AG04449 (cell line): ENCODE results near the gene OR13J1.
"Not testable (repeated sequence)": the region's sequence is repeated elsewhere in the genome, so short reads cannot be mapped to it uniquely, and the experiment has no call there.

Experiments used
- CTCF ChIA-PET: fragments of 350-600 bp; formaldehyde crosslinking; extraction: SDS; loops from one replicate; lab custom pipeline; 2021; ENCODE audit warnings: antibody characterized with exemption; lab: Yijun Ruan, JAX
- POLR2A ChIA-PET: fragments of 400-600, 350-600 bp; formaldehyde crosslinking; extraction: SDS; loops from one replicate; lab custom pipeline; 2020; ENCODE audit warnings: antibody characterized with exemption, inconsistent platforms; lab: Yijun Ruan, JAX
- DNase-seq: peaks from one replicate; pipeline ENCODE4 v3.0.0-alpha.2; 2010; ENCODE audit warnings: low read depth, low spot score
- H3K4me3 ChIP-seq: 2 replicates; pipeline ENCODE4 v1.5.1; 2011; ENCODE audit warnings: low read depth, mild to moderate bottlenecking, control low read depth, low read length
- CTCF ChIP-seq: IDR thresholded peaks from one replicate; pipeline ENCODE4 v1.5.1; 2011; ENCODE audit warnings: mild to moderate bottlenecking, moderate library complexity, low read length, control low read depth, inconsistent platforms; ENCODE audit not compliant: insufficient read depth; ENCODE audit errors: missing control alignments

OR13J1 gene

DNA sequence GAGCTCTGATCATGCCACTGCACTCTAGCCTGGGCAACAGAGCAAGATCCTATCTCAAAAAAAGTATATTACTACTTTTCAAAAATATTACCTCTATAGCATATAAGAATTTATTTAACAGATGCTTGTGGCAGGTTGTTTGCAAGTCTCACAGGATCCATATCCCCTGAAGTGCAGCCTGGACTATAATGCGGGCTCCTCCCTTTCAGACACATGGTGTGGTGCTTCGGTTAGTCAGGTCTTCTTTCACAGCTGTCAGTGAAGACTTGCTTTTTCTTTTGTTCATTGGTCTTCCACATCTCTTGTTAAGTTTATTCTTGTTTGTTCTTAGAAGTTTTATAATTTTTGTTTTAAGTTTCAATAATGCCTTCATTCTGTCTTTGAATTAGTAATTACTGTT lies 26.4 kb upstream of the OR13J1 start:
- CTCF ChIA-PET: interaction anchor here (1.0 to 6.1 kb wide), 6 partner anchors 9 to 127 kb away, joined by 3 to 49 read pairs (median 12); partner anchors contain the start of gene HRCT1
- TF ChIP-seq CTCF: no peak
- H3K4me3 ChIP-seq: no peak overlapping the region
- no peak for DNase-seq
- POLR2A ChIA-PET: no interaction called here

DNA sequence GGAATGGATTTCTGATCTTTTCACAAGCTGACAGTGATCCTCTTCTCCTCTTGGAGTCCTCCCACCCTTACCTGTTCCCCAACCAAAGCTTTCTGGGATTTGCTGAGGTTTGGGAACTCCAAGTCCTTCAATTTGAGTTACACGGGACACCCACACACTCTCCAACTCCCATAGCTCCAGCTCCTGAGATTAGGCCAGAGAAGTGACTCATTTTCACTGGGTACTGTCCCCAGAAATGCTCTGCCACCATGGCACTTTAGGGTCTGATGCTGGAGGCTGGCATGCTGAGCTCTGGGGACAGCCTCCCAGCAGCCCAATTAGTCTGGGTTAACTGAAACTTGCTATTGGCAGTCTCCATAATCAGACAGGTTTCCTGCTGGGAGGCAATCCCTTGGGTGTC lies 21.9 kb upstream of the OR13J1 start:
- POLR2A ChIA-PET: no interaction called here
- CTCF ChIA-PET: interaction anchor here (1.2 to 3.1 kb wide), 6 partner anchors 10 to 66 kb away, joined by 3 to 38 read pairs (median 4); no protein-coding TSS in a partner anchor
- DNase-seq: no peak
- TF ChIP-seq CTCF: no peak
- H3K4me3 ChIP-seq: no peak overlapping the region

- no peak overlapping the region for H3K4me3 ChIP-seq
These were observed 21.4 kb upstream of the OR13J1 start for GRCh38 chr9:35891646-35892045.

GRCh38 chr9:35884908-35885307 lies 14.7 kb upstream of the OR13J1 start:
- H3K4me3 ChIP-seq, DNase-seq: not testable (repeated sequence)
- ChIA-PET CTCF (interaction anchor here (1.4 to 2.6 kb wide), 3 partner anchors 59 to 97 kb away, joined by 4 to 9 read pairs (median 6); no protein-coding TSS in a partner anchor), POLR2A (interaction anchor here (0.7 kb wide), 2 partner anchors 21 to 270 kb away, joined by 3 read pairs; no protein-coding TSS in a partner anchor)

More at GRCh38 chr9:35891646-35892045, 21.4 kb upstream of the OR13J1 start:
- ChIA-PET POLR2A (no interaction called here), CTCF (interaction anchor here (1.2 to 3.1 kb wide), 6 partner anchors 10 to 65 kb away, joined by 3 to 38 read pairs (median 4); no protein-coding TSS in a partner anchor)
- no peak for TF ChIP-seq CTCF
- no peak for DNase-seq

GRCh38 chr9:35882996-35883395 lies 12.8 kb upstream of the OR13J1 start:
- CTCF ChIA-PET: interaction anchor here (0.6 to 3.0 kb wide), 36 partner anchors 8 to 222 kb away, joined by 3 to 131 read pairs (median 6); partner anchors contain the start of genes FAM221B, HINT2, NPR2 and OR13J1

GRCh38 chr9:35882263-35882848 lies 12.2 kb upstream of the OR13J1 start:
- DNase-seq: no peak
- ChIA-PET CTCF (interaction anchor here (0.6 to 3.0 kb wide), 61 partner anchors 9 to 235 kb away, joined by 3 to 131 read pairs (median 5); partner anchors contain the start of genes FAM221B, HINT2, HRCT1 and NPR2), POLR2A (interaction anchor here (1.0 kb wide), 1 partner anchor 92 kb away, joined by 3 read pairs; no protein-coding TSS in a partner anchor)
- H3K4me3 ChIP-seq: no peak overlapping the region
- peak; percentile 93 for TF ChIP-seq CTCF

More at GRCh38 chr9:35882996-35883395, 12.8 kb upstream of the OR13J1 start:
- TF ChIP-seq CTCF: no peak
- no peak overlapping the region for H3K4me3 ChIP-seq
- DNase-seq: no peak
- POLR2A ChIA-PET: no interaction called here
